ENCODE results near the gene DCBLD2. TPM values are rescaled to one million over a fixed set of nuclear protein-coding genes. Genes with fewer than 3 reads are reported as not detected.
A peak's percentile ranks its signal among the peaks of the same experiment; 100 is the strongest.

DCBLD2 gene
- total RNA-seq, 4 donors from 2014 or later: 37.3 to 48.4 (median 46.6) TPM

DNA sequence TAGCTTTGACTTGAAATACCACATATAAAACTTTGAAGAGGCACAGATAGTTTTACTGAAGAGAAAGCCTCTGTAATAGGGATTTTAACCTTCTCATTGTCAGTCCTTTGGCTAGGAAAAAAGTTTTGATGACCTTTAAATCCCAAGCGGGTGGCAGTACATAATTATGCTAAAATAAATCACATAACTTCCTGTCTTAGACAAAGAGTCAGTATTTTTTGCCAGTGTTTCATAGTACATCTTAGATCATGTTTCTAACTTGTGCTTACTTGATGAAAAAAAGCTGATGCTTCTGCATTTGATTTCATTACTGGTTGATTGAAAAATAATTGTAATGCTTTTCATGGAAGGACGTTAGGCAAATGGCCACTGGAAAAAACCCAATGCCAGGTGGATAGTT is 132.5 kb downstream of the DCBLD2 start:
- no peak overlapping the region for H3K27ac ChIP-seq (replicated peaks in 1 of 4)
- DNase-seq (ENCODE audit: extremely low spot score): no peak
- TF ChIP-seq, protein P1, sequence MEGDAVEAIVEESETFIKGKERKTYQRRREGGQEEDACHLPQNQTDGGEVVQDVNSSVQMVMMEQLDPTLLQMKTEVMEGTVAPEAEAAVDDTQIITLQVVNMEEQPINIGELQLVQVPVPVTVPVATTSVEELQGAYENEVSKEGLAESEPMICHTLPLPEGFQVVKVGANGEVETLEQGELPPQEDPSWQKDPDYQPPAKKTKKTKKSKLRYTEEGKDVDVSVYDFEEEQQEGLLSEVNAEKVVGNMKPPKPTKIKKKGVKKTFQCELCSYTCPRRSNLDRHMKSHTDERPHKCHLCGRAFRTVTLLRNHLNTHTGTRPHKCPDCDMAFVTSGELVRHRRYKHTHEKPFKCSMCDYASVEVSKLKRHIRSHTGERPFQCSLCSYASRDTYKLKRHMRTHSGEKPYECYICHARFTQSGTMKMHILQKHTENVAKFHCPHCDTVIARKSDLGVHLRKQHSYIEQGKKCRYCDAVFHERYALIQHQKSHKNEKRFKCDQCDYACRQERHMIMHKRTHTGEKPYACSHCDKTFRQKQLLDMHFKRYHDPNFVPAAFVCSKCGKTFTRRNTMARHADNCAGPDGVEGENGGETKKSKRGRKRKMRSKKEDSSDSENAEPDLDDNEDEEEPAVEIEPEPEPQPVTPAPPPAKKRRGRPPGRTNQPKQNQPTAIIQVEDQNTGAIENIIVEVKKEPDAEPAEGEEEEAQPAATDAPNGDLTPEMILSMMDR (IDR thresholded peaks at IDR 0.05): no peak
- TF ChIP-seq POLR2A (IDR thresholded peaks at IDR 0.05; ENCODE audit: low read depth) (no peak), EP300 (IDR thresholded peaks at IDR 0.05) (no peak), POLR2AphosphoS5 (IDR thresholded peaks at IDR 0.05) (no peak)
- H3K27me3 ChIP-seq: no peaks in the 10 kb centered on the region
- H3K4me1 ChIP-seq: peaks cover 11 to 36% (median 22%) of the 10 kb centered on the region in 4 donors
- intact Hi-C loops (cut with DNase I): no loop called here
- no peaks in the 10 kb centered on the region for H3K9me3 ChIP-seq
- H3K36me3 ChIP-seq: no peaks in the 10 kb centered on the region
- no peak overlapping the region for H3K4me3 ChIP-seq
- WGBS: 43% methylated on average over 2 of the region's 2 CpGs

DNA sequence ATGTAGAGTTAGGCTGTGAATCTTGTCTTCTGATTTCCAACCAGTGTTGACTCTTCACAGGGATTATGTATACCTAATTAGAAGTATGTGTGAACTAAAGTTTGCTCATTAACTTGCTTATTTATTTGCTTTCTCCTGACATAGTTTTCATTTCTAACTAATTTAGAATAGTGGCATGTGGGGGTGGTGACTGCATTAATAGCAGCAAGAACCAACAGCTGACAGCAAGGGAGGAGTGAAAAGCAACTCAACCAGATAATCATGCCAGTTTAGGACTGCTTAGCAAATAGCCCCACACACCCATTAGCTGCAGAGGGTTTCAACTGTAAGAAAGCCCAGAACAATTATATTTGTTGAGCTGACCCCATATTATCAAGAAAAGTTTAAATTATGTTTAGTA is 134.6 kb downstream of the DCBLD2 start:
- H3K9me3 ChIP-seq: no peaks in the 10 kb centered on the region
- no peak for DNase-seq (ENCODE audit: extremely low spot score)
- intact Hi-C loops (cut with DNase I): no loop called here
- H3K27me3 ChIP-seq: no peaks in the 10 kb centered on the region
- no peaks in the 10 kb centered on the region for H3K36me3 ChIP-seq
- no peak overlapping the region for H3K4me3 ChIP-seq
- peaks cover 14 to 57% (median 37%) of the 10 kb centered on the region in 4 donors for H3K4me1 ChIP-seq
- TF ChIP-seq POLR2A (IDR thresholded peaks at IDR 0.05; ENCODE audit: low read depth) (no peak), EP300 (IDR thresholded peaks at IDR 0.05) (no peak), POLR2AphosphoS5 (IDR thresholded peaks at IDR 0.05) (no peak)
- TF ChIP-seq, protein P1 (IDR thresholded peaks at IDR 0.05): no peak
- no peak overlapping the region for H3K27ac ChIP-seq (replicated peaks in 1 of 4)

DNA sequence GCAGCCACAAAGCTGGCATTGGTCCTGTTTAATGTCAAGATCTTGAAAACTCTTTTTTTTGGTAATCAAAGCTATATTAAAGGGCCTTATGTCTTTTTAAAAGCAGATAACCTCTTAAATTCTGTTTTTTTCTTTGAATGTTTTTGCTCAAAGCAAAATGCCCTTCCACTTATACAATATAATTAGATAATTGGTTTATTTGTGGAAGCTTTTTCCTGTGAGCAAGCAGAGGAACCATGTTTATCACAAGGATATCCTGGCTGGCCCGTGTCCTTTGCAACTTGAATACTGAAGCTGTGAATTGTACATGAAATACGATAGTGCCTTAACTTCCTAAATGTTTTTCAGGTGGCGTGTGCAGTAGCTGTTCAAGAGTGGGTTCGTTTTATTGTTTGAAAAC is 135.8 kb downstream of the DCBLD2 start:
- Histone ChIP-seq H3K9me3 (no peaks in the 10 kb centered on the region), H3K4me1 (peaks cover 14 to 59% (median 37%) of the 10 kb centered on the region in 4 donors), H3K27ac (replicated peaks in 1 of 4) (no peak overlapping the region), H3K36me3 (no peaks in the 10 kb centered on the region), H3K4me3 (no peak overlapping the region), H3K27me3 (no peaks in the 10 kb centered on the region)
- TF ChIP-seq EP300 (IDR thresholded peaks at IDR 0.05) (no peak), POLR2AphosphoS5 (IDR thresholded peaks at IDR 0.05) (no peak), POLR2A (IDR thresholded peaks at IDR 0.05; ENCODE audit: low read depth) (no peak)
- TF ChIP-seq, protein P1 (IDR thresholded peaks at IDR 0.05): no peak
- no peak for DNase-seq (ENCODE audit: extremely low spot score)
- intact Hi-C loops (cut with DNase I): no loop called here
- 71% methylated on average over 4 of the region's 4 CpGs for WGBS

DNA sequence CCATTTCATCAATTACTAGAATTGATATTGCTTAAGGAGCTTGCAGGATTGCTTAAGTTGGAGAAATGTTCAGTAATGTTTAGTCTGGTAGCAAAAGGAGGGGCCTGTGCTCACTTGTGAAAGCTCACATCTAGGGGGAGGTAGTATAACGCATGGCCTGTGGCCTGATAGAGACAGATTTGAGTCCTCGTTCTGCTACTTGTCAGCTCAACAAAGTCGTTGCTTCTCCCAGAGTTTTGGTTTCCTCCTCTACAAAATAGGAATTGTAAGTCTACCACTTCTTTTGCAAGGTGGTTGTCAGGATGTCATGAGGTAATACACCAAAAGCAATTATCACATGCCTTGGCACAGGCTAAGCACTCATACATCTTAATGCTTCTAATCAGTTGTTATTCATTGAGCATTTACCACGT is 137.0 kb downstream of the DCBLD2 start:
- intact Hi-C loops (cut with DNase I): no loop called here
- peak overlapping the region in 1 of 4 donors; percentile 9 for H3K4me3 ChIP-seq
- no peak overlapping the region for H3K27ac ChIP-seq (replicated peaks in 1 of 4)
- H3K9me3 ChIP-seq: no peaks in the 10 kb centered on the region
- TF ChIP-seq POLR2A (IDR thresholded peaks at IDR 0.05; ENCODE audit: low read depth) (no peak), POLR2AphosphoS5 (IDR thresholded peaks at IDR 0.05) (no peak), EP300 (IDR thresholded peaks at IDR 0.05) (no peak)
- TF ChIP-seq, protein P1 (IDR thresholded peaks at IDR 0.05): no peak
- H3K4me1 ChIP-seq: peaks cover 14 to 50% (median 32%) of the 10 kb centered on the region in 4 donors
- H3K27me3 ChIP-seq: no peaks in the 10 kb centered on the region
- 33% methylated on average over 4 of the region's 4 CpGs for WGBS
- H3K36me3 ChIP-seq: no peaks in the 10 kb centered on the region
- no peak for DNase-seq (ENCODE audit: extremely low spot score)

GRCh38 chr3:98763819-98764418 is 137.6 kb downstream of the DCBLD2 start:
- Histone ChIP-seq H3K9me3 (no peaks in the 10 kb centered on the region), H3K4me3 (peak overlapping the region in 1 of 4 donors; percentile 9), H3K4me1 (peaks cover 14 to 46% (median 27%) of the 10 kb centered on the region in 4 donors), H3K36me3 (no peaks in the 10 kb centered on the region), H3K27ac (replicated peaks in 1 of 4) (peak overlapping the region in 1 of 4 donors; percentile 11), H3K27me3 (no peaks in the 10 kb centered on the region)
- no peak for TF ChIP-seq POLR2AphosphoS5 (IDR thresholded peaks at IDR 0.05)
- TF ChIP-seq, protein P1 (IDR thresholded peaks at IDR 0.05): no peak
- TF ChIP-seq POLR2A (IDR thresholded peaks at IDR 0.05; ENCODE audit: low read depth): no peak
- TF ChIP-seq EP300 (IDR thresholded peaks at IDR 0.05): no peak
- no peak for DNase-seq (ENCODE audit: extremely low spot score)
- intact Hi-C loops (cut with DNase I): no loop called here
- whole genome bisulfite sequencing: 59% methylated on average over 5 of the region's 5 CpGs
